ENCODE measurements around the gene ATP6V1E1.

- TF ChIP-seq POLR2A (IDR thresholded peaks at IDR 0.05; ENCODE audit: extremely low read depth, insufficient read length), result no peak
- no peak for TF ChIP-seq CTCF (IDR thresholded peaks at IDR 0.05; ENCODE audit: low read depth, low read length)
- TF ChIP-seq MYC (IDR thresholded peaks at IDR 0.05; ENCODE audit: low read depth, low read length), result no peak
- no peak for TF ChIP-seq MAX (IDR thresholded peaks at IDR 0.05; ENCODE audit: low read depth, low read length)
Measured at GRCh38 chr22:17601031-17601430, 27.5 kb downstream of the ATP6V1E1 start.
